ENCODE data around the gene NPM1. TPM values are rescaled to one million over a fixed set of nuclear protein-coding genes. Genes with fewer than 3 reads are reported as not detected.
A peak's percentile ranks its signal among the peaks of the same experiment; 100 is the strongest.

Gene NPM1
- total RNA-seq, 1 donor from 2014 or later: 585 TPM

GRCh38 chr5:171415115-171415730 lies 27.6 kb downstream of the NPM1 start:
- Histone ChIP-seq H3K4me3 (no peak overlapping the region), H3K9me3 (no peaks in the 10 kb centered on the region), H3K4me1 (peaks cover 11% of the 10 kb centered on the region), H3K36me3 (peaks cover 37% of the 10 kb centered on the region), H3K27ac (no peak overlapping the region), H3K27me3 (no peaks in the 10 kb centered on the region)
- DNase-seq: no peak
- no peak for ATAC-seq
- intact Hi-C loops (cut with DNase I): loop anchor here (10.0 kb wide), 1 partner anchor 490 kb away; no protein-coding TSS in a partner anchor
- TF ChIP-seq CTCF (IDR thresholded peaks at IDR 0.05): no peak

GRCh38 chr5:171416160-171417049 lies 28.8 kb downstream of the NPM1 start:
- ATAC-seq (no peak), DNase-seq (no peak)
- intact Hi-C loops (cut with DNase I): loop anchor here (10.0 kb wide), 1 partner anchor 488 kb away; no protein-coding TSS in a partner anchor
- Histone ChIP-seq H3K27ac (no peak overlapping the region), H3K4me3 (no peak overlapping the region), H3K4me1 (peaks cover 23% of the 10 kb centered on the region), H3K27me3 (no peaks in the 10 kb centered on the region), H3K36me3 (peaks cover 27% of the 10 kb centered on the region), H3K9me3 (no peaks in the 10 kb centered on the region)
- no peak for TF ChIP-seq CTCF (IDR thresholded peaks at IDR 0.05)

DNA sequence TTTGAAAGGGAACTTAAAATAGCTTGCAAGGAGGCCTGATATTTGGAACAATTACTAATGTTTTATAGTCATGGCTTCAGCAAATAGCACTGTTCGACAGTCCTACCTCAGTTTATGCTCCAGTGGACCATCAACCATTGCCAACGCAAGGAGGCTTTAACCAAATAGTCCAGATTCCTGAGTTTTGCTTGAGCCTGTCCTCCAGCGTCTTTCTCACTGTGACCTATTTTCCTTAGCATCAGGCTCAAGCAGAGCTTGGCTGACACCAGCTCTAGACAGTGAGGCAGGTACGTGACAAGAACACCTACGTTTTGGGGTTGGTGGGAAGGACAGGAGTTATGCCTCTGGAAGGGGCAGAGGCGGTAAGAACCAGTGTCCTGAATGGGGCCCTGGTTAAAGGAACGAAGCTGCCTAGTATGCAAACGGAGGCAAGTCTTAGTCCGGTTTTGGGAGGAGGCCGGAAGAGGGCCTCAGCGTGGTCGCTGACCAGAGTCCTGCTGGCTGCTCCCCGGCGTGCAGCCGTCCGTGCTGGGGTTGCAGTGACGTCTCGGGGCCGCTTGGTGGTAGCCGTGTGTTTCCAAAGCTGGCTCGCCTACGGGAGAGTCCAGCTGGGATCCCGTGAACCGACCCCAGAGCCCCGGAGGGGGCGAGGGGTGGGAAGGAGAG lies 30.8 kb downstream of the NPM1 start:
- intact Hi-C loops (cut with DNase I): loop anchor here (10.0 kb wide), 1 partner anchor 486 kb away; no protein-coding TSS in a partner anchor
- no peaks in the 10 kb centered on the region for H3K9me3 ChIP-seq
- H3K27me3 ChIP-seq: no peaks in the 10 kb centered on the region
- no peak overlapping the region for H3K27ac ChIP-seq
- H3K4me3 ChIP-seq: peak overlapping the region; percentile 44
- TF ChIP-seq CTCF (IDR thresholded peaks at IDR 0.05): peak; percentile 92
- peaks cover 24% of the 10 kb centered on the region for H3K4me1 ChIP-seq
- peak; percentile 89 for ATAC-seq
- H3K36me3 ChIP-seq: peaks cover 6% of the 10 kb centered on the region
- peak; percentile 88 for DNase-seq

GRCh38 chr5:171418982-171419687 lies 31.5 kb downstream of the NPM1 start, which contains the start of gene FGF18:
FGF18 (plus strand) TSS chr5:171419647; CDS start chr5:171420200, 553 bp downstream.
- no peak within 1 kb of the TSS for H3K27ac ChIP-seq
- peak; percentile 4 for TF ChIP-seq CTCF (IDR thresholded peaks at IDR 0.05)
- DNase-seq (peak; percentile 79), ATAC-seq (peak; percentile 53)
- intact Hi-C loops (cut with DNase I): loop anchor here (10.0 kb wide), 1 partner anchor 486 kb away; no protein-coding TSS in a partner anchor
- H3K36me3 ChIP-seq: no peaks in the 10 kb centered on the region
- H3K4me1 ChIP-seq: peaks cover 24% of the 10 kb centered on the region
- H3K27me3 ChIP-seq: no peaks in the 10 kb centered on the region
- H3K9me3 ChIP-seq: no peaks in the 10 kb centered on the region
- H3K4me3 ChIP-seq: peak within 1 kb of the TSS; percentile 44
